NCI-H1105 treated with DMSO at 0.1 percent for 48 hours (cell line): Measurements from ENCODE around the gene AHNAK.
"Not testable (repeated sequence)": the region's sequence is repeated elsewhere in the genome, so short reads cannot be mapped to it uniquely, and the experiment has no call there.

Experiments used
- DNase-seq: peaks from one replicate; lab custom pipeline; 2025; lab: John Stamatoyannopoulos, UW

AHNAK gene

DNA sequence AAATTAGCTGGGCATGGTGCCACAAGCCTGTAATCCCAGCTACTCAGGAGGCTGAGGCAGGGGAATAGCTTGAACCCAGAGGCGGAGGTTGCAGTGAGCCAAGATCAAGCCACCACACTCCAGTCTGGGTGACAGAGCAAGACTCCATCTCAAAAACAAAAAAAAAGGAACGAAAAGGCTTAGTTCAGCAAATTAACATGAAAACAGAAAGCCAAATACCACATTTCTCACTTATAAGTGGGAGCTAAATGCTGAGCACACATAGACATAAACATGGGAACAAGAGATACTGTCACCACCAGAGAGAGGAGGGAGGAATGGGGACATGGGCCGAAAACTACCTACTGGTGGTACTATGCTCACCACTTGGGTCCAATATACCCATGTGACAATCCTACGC is 89.1 kb downstream of the AHNAK start:
- DNase-seq: no peak

DNA sequence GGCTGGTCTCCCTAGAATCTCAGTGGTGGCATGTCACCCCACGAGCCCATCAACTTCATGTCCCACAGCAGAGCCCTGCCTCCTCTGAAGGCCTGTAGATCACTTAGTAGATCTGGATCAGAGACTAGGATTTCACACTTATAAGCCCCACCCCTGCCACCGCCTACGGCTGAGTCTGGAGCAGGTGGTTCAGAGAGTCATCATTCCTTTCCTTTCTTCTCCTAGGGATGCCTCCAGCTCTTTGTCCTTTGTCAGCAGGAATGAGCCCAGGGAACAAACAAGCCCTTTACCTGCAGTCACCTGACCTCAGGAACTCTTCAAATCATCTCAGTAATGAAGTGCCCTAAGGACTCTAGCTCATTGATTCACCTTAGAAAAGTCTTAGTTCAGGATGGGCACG is 90.0 kb downstream of the AHNAK start:
- DNase-seq: peak; percentile 10

DNA sequence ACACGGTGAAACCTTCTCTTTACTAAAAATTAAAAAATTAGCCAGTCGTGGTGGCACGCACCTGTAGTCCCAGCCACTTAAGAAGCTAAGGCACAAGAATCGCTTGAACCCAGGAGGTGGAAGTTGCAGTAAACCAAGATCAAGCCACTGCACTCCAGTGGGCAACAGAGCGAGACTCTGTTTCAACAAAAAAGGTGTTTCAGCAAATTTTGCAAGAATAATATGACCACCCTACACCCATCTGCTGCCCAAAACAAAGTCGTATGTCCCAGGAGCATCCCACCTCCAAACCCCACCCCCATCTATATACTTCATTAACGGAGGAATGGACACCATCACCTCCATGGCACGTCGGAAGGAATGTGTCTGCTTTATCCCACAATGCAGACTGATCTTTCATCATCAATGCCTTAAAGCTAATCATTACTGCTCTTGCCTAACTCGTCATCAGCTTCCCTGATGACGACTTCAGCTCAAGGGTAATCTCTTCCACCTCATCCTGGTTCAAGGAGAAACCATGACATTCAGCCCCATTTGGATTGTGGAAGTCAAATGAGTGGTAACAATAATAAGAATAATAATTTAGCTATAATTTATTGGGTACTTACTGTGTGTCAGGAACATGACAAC is 93.7 kb downstream of the AHNAK start:
- no peak for DNase-seq

DNA sequence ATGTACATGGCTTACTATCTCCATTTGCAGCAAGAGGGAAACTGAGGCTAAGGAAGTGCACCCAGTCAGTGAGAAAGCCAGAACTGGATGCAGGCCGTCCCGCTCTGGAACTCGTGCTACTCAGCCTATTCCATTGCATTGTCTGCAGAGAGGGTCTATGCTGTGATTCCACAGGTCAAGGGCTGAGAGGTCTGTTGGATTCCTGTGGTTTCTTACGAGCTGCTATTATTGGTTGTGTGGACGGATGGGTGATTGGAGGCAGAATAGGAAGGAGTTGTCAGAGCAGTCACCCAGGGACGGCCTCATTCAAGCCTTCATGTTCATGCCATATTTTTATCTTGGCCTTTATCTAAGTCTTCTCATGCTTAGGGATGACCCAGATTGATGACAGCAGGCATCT is 94.3 kb downstream of the AHNAK start:
- DNase-seq: no peak

GRCh38 chr11:62451241-62451621 is 95.4 kb downstream of the AHNAK start:
- DNase-seq: no peak

DNA sequence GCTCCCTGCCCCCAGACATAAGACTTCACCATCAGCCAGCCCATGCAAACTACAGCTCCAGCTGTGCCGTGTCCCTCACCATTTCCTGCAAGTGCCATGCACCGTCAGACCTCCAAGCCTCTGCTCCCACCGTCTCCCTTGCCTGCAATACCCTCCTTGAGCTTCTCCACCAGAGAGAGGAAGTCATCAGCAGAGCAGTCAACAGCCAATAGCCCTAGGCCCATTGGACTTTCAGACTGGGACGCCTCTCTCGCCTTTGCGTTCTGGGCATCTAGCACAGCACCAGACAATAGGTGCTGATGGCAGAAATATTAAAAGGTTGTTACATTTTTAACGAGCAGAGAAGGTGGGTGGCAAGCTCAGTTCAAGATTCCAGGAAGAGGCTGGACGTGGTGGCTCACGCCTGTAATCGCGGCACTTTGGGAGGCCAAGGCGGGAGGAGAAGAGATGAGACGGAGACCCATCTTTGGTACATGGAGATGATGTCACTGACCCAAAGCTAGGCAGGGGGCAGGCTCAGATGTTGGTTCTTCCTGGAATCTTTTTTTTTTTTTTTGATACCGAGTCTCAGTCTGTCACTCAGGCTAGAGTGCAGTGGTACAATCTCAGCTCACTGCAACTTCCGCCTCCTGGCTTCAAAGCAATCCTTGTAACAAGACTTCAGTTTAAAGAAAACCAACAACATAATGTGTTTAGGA is 95.9 kb downstream of the AHNAK start:
- no peak for DNase-seq

DNA sequence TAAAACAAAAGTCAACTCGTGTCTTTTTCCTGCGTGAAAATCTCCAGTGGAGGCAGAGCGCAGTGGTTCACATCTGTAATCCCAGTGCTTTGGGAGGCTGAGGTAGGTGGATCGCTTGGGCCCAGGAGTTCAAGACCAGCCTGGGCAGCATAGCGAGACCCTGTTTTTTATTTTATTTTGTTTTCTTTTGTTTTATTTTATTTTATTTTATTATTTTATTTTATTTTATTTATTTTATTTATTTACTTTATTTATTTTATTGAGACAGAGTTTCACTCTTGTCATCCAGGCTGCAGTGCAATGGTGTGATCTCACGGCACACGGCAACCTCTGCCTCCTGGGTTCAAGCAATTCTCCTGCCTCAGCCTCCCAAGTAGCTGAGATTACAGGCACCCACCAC is 96.7 kb downstream of the AHNAK start:
- not testable (repeated sequence) for DNase-seq

- DNase-seq: peak; percentile 35
Observed at GRCh38 chr11:62449451-62449851, 97.2 kb downstream of the AHNAK start.

DNA sequence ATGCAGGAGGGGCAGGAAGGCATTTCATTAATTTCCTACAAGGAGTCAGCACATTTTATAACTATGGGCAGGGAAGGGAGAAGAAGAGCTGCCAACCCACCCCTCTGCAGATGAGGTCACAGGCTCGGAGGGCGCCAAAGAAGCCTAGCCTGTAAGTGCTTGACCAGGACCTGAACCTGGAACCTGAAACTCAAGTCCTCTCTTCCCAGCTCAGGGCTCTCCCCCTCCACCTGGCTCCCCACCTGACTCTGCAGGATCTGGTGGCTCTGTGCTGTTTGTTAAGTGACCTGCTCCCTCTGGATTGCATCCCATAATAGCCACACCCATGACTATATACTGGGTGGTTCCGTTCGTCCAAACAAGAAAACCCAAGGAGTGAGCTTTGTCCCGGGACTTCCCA is 100.5 kb downstream of the AHNAK start:
- no peak for DNase-seq

DNA sequence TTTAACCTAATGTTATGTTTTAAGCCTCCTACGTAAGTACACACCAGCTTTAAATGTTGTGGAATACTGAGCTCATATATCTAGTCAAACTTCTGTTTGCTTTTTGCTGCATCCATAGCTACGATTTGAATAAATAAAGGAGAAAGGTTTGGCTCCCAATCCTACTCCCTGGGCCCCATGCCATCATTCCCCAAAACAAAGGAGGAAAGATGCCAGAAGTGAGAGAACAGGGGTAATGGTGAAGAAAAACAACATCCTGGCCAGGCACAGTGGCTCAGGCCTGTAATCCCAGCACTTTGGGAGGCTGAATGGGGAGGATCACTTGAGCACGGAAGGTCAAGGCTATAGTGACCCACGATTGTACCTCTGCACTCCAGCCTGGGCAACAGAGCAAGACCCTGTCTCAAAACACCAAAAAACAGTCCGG is 101.3 kb downstream of the AHNAK start:
- no peak for DNase-seq

DNA sequence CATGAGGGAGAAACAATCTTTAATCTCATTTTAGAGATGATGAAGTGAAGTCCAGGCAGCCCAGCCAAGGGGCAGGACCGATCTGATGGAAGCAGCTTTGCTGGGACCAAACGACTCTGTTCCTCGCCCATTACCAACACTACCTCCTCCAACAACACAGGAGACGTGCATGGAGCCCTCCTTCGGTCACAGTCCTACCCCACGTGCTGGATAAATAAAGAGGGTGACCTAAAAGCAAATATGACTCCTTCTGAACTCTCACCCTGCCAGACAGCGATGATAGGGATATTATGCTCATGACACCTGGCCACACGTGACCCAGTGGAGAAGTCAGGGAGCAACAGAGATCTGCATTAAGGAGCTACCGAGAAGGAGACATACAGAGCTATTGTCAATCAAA is 101.8 kb downstream of the AHNAK start:
- no peak for DNase-seq

DNA sequence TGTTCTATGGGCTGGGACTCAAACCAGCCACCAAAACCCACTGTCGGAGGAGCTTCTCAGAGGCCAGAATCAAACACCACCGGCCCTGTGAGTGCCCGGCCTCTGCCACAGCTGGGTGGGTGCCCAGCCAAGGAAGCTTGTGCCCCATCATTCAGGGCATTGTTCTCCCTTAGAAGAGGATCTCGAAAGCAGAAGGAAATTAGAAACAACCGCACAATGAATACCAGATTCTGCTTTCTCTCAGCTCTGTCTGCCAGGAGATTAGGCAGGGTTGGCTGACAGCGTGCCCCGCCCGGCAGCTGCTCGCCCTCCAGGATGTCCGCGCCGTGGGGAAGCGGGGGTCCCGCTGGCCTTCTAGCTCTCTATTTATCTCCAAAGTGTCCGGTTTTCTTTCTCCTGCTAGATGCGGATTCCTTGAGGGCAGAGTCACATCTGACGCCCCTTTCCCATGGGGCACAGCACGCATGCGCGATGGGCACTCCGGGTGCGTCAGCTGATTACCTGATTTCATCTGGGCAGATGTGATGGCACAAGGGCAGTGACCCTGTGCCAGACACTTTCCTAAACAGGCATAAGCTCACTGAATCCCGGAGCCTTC is 102.3 kb downstream of the AHNAK start:
- peak; percentile 48 for DNase-seq

- DNase-seq: no peak
Observed at GRCh38 chr11:62443390-62444235, 103.0 kb downstream of the AHNAK start.

- no peak for DNase-seq
Observed at GRCh38 chr11:62439785-62440602, 106.6 kb downstream of the AHNAK start.

DNA sequence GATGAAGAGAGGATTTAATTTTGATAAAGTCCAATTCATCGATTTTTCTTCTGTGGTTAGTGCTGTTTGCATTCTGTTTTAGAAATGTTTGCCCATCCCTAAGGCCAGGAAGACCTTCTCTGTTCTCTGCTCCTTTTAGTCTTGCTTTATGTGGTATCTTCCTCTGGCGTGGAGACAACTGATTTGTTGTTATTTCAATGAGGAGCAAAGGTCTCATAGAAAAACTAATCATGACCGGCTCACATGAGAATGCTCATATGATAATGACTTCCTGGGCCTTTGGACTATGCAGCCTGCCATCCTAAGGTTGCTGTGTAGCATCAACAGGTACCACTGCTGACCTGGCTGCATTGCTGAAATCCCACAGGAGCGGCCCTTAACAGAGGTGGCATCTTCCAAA is 108.0 kb downstream of the AHNAK start:
- no peak for DNase-seq

GRCh38 chr11:62437616-62438015 is 109.0 kb downstream of the AHNAK start:
- no peak for DNase-seq

- DNase-seq: no peak
Observed at GRCh38 chr11:62435846-62436660, 110.6 kb downstream of the AHNAK start.

GRCh38 chr11:62433904-62434276 is 112.7 kb downstream of the AHNAK start:
- DNase-seq: no peak

- DNase-seq: no peak
Observed at GRCh38 chr11:62433141-62433903, 113.3 kb downstream of the AHNAK start.

DNA sequence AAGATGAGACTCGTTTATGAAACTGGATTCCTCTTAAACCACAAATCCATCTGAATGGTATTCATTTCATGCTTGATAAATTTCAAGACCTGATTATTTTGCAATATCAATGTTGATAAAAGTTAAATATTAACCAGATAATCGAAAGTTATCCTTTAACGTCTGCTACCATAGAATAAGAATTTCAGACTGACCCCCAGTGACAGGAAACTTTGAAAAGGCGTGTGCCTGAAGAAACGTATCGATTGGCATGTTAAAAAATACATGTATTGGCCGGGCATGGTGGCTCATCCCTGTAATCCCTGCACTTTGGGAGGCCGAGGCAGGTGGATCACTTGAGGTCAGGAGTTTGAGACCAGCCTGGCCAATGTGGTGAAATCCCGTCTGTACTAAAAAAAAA is 113.9 kb downstream of the AHNAK start:
- DNase-seq: no peak
